ENCODE results near the gene MAML3.

The MAML3 gene

DNA sequence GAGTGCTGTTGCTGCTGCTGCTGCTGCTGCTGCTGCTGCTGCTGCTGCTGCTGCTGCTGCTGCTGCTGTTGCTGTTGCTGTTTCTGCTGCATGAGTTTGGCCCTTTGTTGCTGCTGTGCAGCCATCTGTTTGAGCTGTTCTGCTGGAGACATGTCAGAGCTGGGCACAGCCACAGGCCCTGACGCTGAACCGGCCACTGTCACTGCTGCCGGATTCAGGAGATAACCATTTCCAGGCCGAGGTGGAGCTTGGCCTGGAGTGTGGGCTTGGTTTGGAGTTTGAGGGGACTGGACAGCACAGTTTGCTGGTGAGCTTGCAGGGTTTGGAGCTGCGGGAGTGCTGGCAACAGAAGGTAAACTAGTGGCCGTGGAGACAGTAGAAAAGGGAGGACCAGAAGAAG, 264.1 kb downstream of the MAML3 start:
- no peak for FAIRE-seq

DNA sequence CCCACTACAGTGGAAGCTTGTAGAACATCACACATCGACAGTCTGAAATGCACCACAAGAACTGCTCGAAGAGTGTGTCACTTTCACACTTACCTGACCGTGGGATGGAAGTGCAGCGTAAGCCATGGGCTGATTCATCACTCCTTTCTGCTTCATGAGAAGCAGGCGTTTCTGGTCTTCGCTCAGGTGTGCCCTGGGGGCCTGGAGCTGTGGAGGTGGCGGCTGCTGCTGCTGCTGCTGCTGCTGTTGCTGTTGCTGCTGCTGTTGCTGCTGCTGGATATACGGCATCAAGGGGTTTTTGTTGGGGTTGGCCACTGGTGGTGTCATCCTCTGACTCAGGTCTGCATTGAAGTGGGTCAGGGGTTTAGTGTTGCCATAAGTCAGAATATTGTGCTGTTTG, 264.7 kb downstream of the MAML3 start:
- no peak for FAIRE-seq

DNA sequence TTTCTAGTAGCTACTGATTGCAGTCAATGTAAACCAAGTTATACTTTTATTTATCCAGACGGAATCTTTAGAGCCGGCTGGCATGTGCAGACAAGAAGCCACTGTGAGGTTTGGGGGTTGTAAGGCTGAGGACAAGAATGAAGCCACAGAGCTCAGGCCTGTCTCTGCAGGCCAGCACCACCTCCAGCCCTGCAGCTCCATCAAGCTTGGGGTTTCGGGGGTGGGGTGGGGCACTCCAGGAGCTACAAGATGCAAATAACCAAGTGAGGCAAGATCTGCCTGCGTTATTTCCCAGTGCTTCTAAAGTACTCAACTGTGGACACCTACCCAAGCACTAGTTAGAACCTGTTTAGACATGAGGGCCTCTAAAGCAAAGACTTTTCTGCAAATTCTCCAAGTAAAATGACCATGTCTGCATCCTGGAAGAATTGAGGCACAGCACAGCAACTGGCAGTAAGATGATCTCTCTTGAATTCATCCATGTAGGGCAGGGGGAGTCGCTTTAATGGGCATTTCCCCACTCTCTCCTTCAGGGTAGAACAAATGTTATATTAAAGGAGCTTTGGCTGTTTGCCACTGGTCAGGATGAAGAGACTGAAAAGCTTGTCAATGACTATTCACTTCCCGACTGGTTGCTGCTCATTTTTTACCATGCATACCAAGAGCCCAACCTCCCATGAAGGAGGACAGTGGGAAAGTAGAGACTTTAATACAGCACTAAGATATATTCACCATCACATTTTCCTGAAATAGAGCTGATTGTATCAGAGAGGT, 265.8 kb downstream of the MAML3 start:
- FAIRE-seq: no peak

DNA sequence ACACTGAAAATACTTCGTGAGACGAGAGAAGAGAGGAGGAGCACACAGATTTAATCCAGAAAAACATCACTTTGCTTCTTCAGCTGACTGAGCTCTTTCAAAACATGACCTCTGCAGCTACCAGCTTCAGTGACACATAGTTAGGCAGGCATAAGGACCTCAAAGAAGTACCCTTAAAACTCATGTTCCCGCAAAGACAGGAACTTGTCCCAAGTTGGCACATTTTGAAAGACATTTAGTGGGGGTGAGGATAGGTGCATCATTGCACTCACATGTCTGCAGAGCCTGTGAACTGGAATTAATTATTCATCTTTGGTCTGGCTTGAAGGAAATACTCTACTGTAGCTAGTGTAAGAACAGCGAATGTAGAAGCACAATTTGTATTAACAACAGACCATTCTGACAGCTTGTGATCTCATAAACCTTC, 266.6 kb downstream of the MAML3 start:
- peak; percentile 69 for FAIRE-seq

DNA sequence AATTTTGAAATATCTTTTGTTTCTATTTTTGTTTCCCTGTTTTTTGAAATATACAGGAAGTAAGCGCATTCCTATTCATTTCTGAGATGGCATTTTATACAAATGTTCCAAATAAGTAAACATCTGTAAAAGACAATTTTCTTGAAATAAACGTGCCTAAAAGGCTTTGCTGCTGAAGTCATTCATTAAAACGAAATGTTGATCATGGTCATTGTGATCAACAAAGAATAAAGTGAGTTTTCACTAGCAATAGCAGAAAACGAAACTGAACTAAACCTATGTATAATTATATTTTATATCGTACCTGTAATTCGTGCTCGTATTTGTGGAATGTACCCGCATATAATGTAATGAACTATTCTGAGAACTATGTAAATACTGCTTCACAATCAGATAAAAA, 267.2 kb downstream of the MAML3 start:
- FAIRE-seq: peak; percentile 88

DNA sequence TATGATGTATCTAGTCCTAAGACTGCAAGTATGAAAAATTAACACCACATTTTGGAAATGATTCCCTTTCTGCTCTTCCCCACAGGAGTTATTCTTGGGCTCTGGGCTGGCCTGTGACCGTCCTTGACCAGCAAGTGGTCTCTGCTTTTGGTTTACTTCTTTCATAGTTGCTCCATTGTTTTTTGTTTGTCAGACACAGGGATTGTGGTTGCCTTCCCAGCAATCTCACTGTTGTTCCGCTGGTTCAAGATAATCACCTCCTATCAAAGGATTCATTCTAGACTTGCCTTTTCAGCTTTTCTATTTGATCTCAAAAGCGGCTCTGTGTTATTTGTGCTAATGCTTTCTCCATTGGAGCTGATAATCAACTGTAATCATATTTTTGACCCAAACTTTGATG, 269.5 kb downstream of the MAML3 start:
- peak; percentile 55 for FAIRE-seq

DNA sequence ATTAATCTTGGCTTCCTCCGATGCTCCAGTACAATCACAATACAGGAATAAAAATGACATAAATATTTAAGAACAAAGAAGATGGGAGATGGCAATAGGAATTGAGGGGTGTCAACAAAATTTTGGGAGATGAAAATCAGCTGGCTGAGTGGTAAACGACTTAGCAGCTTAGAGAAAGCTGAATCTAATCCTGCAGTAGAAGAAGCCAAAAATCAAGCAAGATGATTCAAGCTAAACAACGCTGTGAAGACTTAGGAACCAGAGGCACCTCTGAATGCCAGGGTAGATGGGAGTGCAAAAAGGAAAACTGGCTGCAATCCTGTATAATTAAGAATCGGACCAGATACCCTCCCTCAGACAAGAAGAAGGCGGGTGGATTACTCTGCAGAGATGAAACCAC, 273.1 kb downstream of the MAML3 start:
- no peak for FAIRE-seq

DNA sequence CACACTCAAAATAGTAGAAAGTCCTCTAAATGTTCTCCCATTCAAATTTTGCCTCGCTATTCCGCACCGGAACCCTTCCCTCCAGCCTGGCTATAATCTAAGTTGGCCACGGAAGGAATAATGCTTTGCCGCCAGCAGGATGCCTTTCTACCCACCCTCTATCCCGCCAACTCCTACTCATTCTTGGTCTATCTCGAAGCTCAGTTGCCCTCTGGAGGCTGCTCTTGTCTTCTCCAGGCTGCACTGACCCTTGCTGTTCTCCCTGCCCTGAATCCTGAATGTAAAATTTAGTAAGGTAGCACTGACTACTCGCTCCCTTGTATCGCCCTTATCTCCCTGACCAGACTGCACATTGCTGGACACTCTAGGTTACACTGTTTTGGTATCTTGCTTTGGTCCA, 275.9 kb downstream of the MAML3 start:
- FAIRE-seq: no peak

DNA sequence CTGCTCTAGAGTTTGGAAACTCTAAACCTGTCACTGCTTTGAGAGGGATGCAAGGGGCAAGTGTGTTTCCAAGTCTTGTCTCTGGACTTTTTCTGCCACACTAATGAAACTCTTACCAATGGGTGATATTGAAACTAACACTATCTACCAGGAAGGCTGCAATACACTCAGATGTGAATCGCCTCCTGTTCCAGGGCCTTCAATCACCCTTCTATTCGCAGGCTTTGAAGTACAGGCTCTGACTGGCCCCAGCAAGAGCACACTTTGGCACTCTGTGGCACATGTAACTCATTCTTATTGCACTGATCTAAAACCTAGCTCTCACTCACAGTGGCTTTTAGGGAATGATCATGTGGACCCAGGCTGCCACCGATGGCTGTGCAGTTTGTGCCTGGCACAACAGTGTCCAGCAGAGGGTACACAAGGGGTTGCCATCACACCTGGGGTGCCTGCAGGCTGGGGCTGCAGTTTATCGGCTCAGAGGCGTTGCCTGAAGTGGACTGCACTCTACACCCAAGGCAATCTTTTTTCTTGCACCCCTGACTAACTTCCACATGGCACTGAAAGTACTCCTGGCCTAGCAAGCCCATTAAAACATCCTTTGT, 277.5 kb downstream of the MAML3 start:
- no peak for FAIRE-seq

DNA sequence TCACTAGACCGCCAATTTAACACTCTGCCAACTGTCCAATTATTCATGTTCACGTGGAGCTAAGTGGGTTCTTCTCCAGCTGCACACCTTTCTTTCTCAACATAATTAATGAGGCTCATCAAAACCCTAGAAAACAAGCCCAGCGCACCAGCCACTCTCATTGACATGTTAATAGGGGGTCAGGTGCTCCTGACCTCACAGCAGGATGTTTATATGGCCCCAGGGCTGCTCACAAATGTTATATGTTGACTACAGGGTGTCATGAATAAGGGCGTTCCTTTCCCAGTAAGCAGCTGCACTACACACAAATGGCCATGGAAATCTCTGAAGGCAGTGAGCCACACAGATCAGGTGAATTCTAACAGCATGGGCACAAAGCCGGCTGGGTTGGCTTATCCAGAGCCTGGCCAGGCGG, 278.6 kb downstream of the MAML3 start:
- FAIRE-seq: peak; percentile 91

DNA sequence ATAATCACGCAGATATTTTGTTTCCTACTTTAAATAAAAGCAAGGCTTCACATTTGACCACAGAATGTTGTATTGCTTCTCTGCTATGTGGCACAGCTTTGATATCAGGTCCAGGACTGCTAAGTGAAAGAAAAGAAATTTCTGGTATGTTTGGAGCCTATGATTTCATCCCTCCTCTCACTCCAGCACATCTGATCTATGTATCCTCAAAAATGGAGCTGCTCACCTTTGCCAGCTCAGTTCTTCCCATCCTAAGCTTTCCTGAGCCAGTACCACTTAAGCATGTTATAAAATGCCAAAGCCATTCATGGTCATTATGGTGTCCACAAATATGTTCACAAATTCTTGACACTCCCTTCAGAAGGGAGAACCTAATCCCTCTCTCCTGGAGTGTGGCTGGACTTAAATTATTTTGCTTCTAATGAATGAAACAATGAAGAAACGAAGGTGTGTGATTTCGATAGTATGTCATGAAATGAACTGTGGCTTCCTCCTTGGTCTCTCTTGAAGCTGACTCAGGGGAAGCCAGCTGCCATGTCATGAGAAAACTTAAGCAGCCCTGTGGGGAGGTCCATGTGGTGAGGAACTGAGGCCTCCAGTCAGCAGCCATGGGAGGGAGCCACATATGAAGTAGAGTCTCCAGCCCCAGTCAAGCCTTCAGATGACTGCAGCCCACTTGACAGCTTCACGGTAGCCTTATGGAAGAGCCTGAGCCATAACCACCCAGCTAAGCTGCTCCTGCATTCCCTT, 280.7 kb downstream of the MAML3 start:
- no peak for FAIRE-seq

DNA sequence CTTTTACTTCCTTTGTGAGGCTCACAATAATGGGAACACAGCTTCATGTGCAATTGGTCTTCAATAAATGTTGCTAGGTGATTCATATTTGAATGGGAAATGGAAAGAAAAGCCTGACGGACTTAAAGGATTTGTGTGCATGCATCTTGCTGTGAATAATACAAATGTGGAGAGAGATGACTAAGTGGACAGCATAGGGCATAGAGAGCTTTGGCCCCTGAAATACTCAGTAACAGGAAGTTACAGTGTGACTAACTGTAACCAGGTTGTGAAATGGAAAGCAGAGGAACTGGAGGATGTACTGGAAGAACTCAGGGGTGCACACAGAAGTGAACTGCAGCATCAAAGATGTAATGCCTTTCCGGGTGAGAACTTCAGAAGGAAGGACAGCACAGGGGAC, 281.7 kb downstream of the MAML3 start:
- peak; percentile 95 for FAIRE-seq

DNA sequence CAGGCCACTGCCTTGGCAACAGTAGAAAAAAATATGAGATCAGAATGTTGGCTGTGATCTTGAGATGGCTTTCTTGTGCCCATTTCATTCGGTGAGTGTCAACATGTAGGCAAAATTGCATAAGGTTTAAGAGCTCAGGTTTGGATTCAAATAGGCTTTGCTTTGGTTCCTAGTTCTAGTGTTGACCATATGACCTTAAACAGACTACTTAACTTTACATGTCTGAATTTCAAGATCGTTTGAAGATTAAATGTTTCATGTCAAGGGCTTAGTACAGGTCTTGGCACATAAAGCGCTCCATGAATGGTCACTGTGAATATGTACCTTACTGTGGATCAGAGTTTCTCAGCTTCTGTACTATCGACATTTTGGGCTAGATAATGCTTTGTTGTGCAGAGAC, 284.2 kb downstream of the MAML3 start:
- FAIRE-seq: no peak

DNA sequence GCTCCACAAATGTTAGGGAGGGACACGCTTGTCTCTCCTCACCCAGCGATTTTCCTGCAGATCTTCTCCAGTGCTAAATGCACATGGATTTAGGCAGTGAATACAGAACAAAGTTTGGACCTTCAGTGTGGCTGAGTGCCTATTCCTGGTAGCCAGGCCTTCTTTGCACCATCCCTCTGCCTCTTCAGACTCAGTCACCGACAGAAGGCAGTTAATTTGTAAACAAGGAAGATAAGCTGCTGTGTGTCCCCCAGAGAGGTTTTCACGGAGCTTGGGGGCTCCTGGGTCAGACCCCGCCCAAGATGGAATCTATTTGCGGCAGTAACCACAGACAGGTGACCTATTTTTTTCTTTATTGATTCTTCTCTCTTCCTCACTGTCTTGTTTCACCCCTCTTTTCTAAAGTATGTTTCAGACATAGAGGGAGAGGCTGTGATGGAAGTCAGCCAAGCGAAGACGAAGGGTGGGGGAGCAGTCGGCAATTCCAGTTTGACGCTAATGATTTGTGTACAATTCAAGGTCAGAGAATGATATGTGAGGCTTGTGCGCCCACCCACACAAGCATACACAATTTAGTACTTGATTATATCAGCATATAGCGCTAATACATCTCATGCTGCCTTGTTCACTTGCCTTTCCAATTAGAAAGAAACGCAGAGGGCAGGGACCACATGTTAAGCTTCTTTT, 287.6 kb downstream of the MAML3 start:
- FAIRE-seq: no peak

DNA sequence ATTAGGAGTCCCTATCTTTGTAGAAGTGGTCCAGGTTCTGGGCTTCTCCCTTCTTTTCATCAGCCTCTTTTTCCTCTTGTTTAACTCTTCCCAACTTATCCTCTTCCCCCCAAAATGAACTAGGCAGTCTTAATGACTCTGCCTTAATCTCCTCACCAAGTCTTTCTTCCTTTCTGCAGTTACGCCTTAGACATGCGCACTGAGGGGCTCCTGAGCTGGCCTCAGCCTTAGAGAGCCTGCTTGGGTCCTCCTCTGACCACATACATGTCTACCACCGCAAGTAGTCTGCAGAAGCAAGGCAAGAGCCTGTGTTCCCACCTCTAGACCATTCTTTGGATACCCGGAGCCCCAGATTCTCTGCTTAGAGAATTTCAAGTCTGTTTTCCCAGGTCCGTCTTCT, 288.4 kb downstream of the MAML3 start:
- no peak for FAIRE-seq

DNA sequence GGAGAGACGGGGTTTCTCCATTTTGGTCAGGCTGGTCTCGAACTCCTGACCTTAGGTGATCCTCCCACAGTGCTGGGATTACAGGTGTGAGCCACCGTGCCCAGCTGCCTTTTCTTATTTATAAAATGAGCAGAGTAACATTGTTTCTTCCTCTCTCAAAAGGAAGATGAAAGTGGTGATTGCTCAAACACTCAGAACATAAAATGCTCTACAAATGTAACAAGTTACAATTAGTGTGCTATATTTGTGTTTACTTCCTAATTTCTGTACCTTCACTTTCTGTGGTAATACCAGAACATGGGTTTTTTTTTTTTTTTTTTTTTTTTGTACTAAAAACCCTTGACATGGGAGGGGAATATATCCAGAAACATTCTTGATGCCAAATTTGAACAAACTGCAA, 290.5 kb downstream of the MAML3 start:
- no peak for FAIRE-seq

DNA sequence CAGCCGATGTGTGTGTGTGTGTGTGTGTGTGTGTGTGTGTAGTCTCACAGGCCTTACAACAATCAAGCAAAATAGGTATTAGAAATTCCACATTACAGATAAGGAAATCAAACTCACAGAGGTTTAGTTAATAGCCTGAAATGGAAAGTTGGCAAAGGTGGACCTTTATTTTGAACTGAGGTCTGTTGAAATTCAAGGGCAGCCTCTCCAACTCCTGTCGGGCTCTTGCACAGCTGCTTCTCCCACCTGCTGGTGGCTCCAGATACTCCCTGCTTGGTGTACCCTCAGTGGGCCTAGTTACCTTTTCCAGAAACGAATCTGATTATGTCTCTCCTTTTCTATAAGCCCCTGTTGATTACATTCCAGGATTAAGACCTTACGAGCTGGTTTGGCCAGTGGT, 292.5 kb downstream of the MAML3 start:
- no peak for FAIRE-seq

DNA sequence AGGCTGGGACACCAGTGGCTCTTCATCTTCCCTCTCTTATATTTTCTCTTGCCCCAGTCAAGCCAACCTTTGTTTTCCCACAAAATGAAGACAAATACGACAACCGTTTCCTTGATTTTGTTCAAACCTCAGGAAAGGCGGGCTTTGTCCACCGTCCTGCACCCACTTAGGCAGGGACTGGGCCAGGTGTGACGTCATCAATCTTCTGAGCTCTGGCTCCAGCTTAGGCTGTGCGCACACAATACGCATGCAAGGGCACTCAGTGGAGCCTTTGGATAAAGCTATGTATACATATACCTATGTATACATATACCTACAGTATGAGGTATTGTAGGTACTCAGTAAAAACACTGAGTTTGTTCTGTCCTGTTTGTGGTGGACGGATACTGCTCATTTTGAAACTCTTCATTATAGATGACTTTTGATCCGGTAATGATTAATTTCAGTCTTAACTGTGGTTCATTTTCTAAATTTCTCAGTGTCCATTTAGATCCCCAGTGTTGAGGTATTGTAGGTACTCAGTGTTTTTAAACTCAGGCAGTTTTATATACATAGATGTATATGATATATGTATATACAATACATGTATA, 293.5 kb downstream of the MAML3 start:
- no peak for FAIRE-seq

DNA sequence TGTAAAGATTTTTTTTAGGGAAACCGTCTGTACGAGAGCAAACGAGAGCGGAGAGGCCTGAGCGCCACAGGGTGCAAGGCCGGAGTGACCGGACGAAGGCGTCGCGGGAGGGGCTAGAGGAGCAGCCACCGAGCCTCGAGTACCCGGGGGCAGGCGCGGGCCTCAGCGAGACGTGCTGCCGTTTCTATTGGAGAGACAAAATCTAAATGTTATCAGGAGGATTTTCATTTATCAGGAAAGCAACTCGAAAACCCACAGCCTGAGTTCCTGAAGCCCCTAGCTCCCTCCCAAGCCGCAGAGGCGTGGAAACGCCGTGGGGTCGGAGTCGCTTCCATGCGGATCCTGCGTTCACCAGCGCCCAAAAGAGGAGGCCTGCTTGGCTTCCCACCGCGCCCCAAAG, 294.1 kb downstream of the MAML3 start:
- no peak for FAIRE-seq

DNA sequence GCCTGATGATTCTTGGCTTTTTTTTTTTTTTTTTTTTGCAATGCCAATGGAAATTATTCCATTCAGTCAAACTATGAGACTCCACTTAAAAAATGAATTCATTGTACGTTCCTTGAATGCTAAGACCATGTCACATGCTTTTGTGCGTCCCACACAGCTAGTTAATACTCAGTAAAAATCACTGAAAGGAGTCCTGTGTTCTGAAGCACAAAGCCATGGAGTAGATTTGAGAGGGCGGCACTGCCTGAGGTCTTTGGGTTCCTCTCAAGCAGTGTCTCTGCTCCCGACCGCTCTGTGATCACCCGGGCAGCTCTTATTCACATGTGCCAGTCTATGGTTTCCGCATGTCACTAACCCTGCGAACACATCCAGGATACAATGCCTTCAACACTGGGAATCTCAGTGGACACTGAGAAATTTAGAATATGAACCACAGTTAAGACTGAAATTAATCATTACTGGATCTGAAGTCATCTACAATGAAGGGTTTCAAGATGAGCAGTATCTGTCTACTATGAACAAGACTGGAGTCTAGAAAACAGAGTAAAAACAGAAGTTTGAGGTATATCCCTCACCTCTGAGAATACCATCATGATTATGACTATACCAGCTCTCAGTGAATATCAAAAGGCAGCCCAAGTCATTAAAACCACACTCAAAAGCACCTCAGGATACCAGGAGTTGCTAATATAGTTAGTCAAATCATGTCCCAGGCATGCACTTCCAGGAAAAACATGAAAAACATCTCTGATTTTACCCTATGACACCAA, 295.4 kb downstream of the MAML3 start:
- no peak for FAIRE-seq

DNA sequence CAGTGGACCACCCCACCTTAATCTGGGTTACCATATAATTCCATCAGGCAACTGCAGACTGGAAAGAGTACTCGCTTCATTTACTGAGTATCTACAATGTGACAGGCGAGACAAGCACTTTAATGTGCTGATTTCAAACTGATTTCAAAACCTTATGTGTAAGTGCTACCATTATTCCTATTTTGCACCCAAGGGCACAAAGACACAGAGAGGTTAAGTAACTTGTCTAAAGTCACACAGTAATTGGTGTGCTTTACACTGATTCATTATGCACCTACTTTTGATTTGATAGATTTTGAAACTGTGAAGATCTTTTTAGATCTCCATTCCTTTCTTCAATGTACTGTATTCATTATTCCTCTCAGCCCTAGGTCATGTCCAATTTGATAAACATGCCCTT, 296.0 kb downstream of the MAML3 start:
- FAIRE-seq: no peak

DNA sequence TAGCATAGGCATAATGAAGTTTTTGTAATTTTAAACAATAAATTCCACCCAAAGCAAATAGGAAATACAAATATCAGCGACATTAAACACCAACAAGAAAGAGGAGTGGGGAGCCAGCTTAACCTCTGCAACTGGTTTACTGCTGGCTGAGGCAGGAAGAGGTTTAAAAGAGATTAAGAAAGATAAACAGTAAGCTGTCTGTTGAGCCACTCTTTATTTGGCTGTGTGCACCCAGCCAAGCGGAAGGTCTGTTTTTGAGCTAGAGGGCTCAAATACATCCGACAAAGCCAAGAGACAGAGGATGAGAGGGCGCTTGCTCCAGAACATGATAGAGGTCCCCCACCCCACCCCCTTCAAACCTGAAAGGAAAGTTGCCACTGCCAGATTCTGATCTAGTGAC, 297.0 kb downstream of the MAML3 start:
- FAIRE-seq: peak; percentile 96

Measured in islet of Langerhans (tissue), 1 donor.